Glutamatergic neuron (in vitro differentiated cells): ENCODE results near the gene TANGO6. TPM values are rescaled to one million over a fixed set of nuclear protein-coding genes. Genes with fewer than 3 reads are reported as not detected.

Experiments used
- DNase-seq: peaks from one replicate; pipeline ENCODE4 v3.0.0; 2022
- H3K27ac Mint-ChIP-seq: one replicate; pipeline ENCODE4 v1.8.0; 2020; ENCODE audit warnings: mild to moderate bottlenecking, mixed read lengths, inconsistent platforms; ENCODE audit not compliant: unreplicated experiment
- H3K27me3 Mint-ChIP-seq: one replicate; pipeline ENCODE4 v1.8.0; 2020; ENCODE audit warnings: mild to moderate bottlenecking, moderate library complexity, mixed read lengths, inconsistent platforms; ENCODE audit not compliant: unreplicated experiment
- H3K36me3 Mint-ChIP-seq: one replicate; pipeline ENCODE4 v1.8.0; 2020; ENCODE audit warnings: mild to moderate bottlenecking, mixed read lengths, inconsistent platforms; ENCODE audit not compliant: unreplicated experiment
- H3K4me1 Mint-ChIP-seq: one replicate; pipeline ENCODE4 v1.8.0; 2020; ENCODE audit warnings: mild to moderate bottlenecking, low read depth, mixed read lengths, inconsistent platforms; ENCODE audit not compliant: unreplicated experiment
- H3K4me3 Mint-ChIP-seq: one replicate; pipeline ENCODE4 v1.8.0; 2020; ENCODE audit warnings: mild to moderate bottlenecking, mixed read lengths, inconsistent platforms; ENCODE audit not compliant: unreplicated experiment
- H3K9me3 Mint-ChIP-seq: one replicate; pipeline ENCODE4 v1.8.0; 2020; ENCODE audit warnings: mild to moderate bottlenecking, moderate library complexity, mixed read lengths, inconsistent platforms; ENCODE audit not compliant: unreplicated experiment
- CTCF ChIP-seq: fragments of 200-600 bp; sonication (generic); IDR thresholded peaks from one replicate; pipeline ENCODE4 v1.5.0; 2021; ENCODE audit not compliant: partially characterized antibody, unreplicated experiment
- total RNA-seq: library from RNA; stranded (reverse); fragmentation: NEBNext Ultra II Directional; extraction: Animal tissue kit (Norgen Biotek cat#: 25700); gene quantifications from one replicate; pipeline ENCODE4 v1.2.1, GENCODE V29; 2021; ENCODE audit not compliant: unreplicated experiment

TANGO6 gene
- total RNA-seq, 1 donor from 2014 or later, result 16.1 TPM

- Mint-ChIP-seq H3K36me3 (no peaks in the 10 kb centered on the region), H3K9me3 (peaks cover 2% of the 10 kb centered on the region), H3K27ac (no peak overlapping the region), H3K4me1 (no peaks in the 10 kb centered on the region), H3K4me3 (no peak overlapping the region), H3K27me3 (peaks cover 1% of the 10 kb centered on the region)
- DNase-seq, result no peak
- no peak for TF ChIP-seq CTCF
Observed at GRCh38 chr16:68917541-68917940, 74.2 kb downstream of the TANGO6 start.

GRCh38 chr16:68920349-68920748 lies 77.0 kb downstream of the TANGO6 start:
- H3K27ac Mint-ChIP-seq, result no peak overlapping the region
- no peak overlapping the region for H3K4me3 Mint-ChIP-seq
- DNase-seq, result no peak
- no peaks in the 10 kb centered on the region for H3K36me3 Mint-ChIP-seq
- H3K9me3 Mint-ChIP-seq, result peaks cover 2% of the 10 kb centered on the region
- H3K4me1 Mint-ChIP-seq, result no peaks in the 10 kb centered on the region
- no peaks in the 10 kb centered on the region for H3K27me3 Mint-ChIP-seq
- TF ChIP-seq CTCF, result no peak

GRCh38 chr16:68921637-68922036 lies 78.3 kb downstream of the TANGO6 start:
- no peak for TF ChIP-seq CTCF
- no peaks in the 10 kb centered on the region for H3K4me1 Mint-ChIP-seq
- no peaks in the 10 kb centered on the region for H3K36me3 Mint-ChIP-seq
- no peaks in the 10 kb centered on the region for H3K27me3 Mint-ChIP-seq
- DNase-seq, result no peak
- peaks cover 2% of the 10 kb centered on the region for H3K9me3 Mint-ChIP-seq
- H3K4me3 Mint-ChIP-seq, result no peak overlapping the region
- no peak overlapping the region for H3K27ac Mint-ChIP-seq

GRCh38 chr16:68923116-68923515 lies 79.8 kb downstream of the TANGO6 start:
- H3K4me1 Mint-ChIP-seq, result no peaks in the 10 kb centered on the region
- no peak overlapping the region for H3K27ac Mint-ChIP-seq
- peaks cover 4% of the 10 kb centered on the region for H3K36me3 Mint-ChIP-seq
- no peaks in the 10 kb centered on the region for H3K9me3 Mint-ChIP-seq
- no peak for TF ChIP-seq CTCF
- no peak for DNase-seq
- H3K4me3 Mint-ChIP-seq, result no peak overlapping the region
- no peaks in the 10 kb centered on the region for H3K27me3 Mint-ChIP-seq

- no peak for TF ChIP-seq CTCF
- Mint-ChIP-seq H3K4me1 (no peaks in the 10 kb centered on the region), H3K4me3 (no peak overlapping the region), H3K36me3 (peaks cover 9% of the 10 kb centered on the region), H3K27ac (no peak overlapping the region), H3K9me3 (no peaks in the 10 kb centered on the region), H3K27me3 (no peaks in the 10 kb centered on the region)
- no peak for DNase-seq
Observed at GRCh38 chr16:68927018-68927417, 83.7 kb downstream of the TANGO6 start.
